Measurements from ENCODE around the gene SLC29A2.
A peak's percentile ranks its signal among the peaks of the same experiment; 100 is the strongest.

SLC29A2 gene

GRCh38 chr11:66347425-66348276 lies 23.9 kb downstream of the SLC29A2 start, which contains the start of gene B4GAT1:
TSS of gene B4GAT1 (minus strand) at chr11:66347629. CDS start at chr11:66347545, 84 bp downstream.
- Histone ChIP-seq H3K18ac (ENCODE audit: low read length) (peak within 1 kb of the TSS; percentile 100), H4K91ac (ENCODE audit: low read depth, low read length, poor library complexity) (peak within 1 kb of the TSS; percentile 72), H3K9ac (ENCODE audit: low read depth, low read length, poor library complexity) (peak within 1 kb of the TSS; percentile 100), H2AFZ (ENCODE audit: low read length) (peak within 1 kb of the TSS; percentile 93), H3K27me3 (ENCODE audit: control insufficient read depth in 3 of 3, insufficient read depth in 3 of 3, low read depth in 1 of 3, low read length in 3 of 3) (no peaks in the 10 kb centered on the region), H3K14ac (ENCODE audit: low read length) (peak within 1 kb of the TSS; percentile 100), H3K9me3 (replicated peaks in 1 of 2; ENCODE audit: control insufficient read depth in 2 of 2, insufficient read depth in 1 of 2, low read depth in 1 of 2, low read length in 2 of 2) (no peaks in the 10 kb centered on the region), H2BK5ac (ENCODE audit: low read length) (peak within 1 kb of the TSS; percentile 99), H3K4ac (ENCODE audit: low read length) (peak within 1 kb of the TSS; percentile 95), H3K27ac (replicated peaks; ENCODE audit: low read length) (peak within 1 kb of the TSS; percentile 97), H2BK120ac (ENCODE audit: low read depth, low read length) (no peak within 1 kb of the TSS), H2AK5ac (ENCODE audit: low read depth, low read length) (peak within 1 kb of the TSS; percentile 99), H3K23ac (ENCODE audit: low read depth, low read length, poor library complexity) (peak within 1 kb of the TSS; percentile 100), H3K79me1 (ENCODE audit: low read depth, low read length) (peaks cover 16% of the 10 kb centered on the region), H2BK15ac (ENCODE audit: low read length) (peak within 1 kb of the TSS; percentile 84), H2BK12ac (ENCODE audit: low read length) (peak within 1 kb of the TSS; percentile 73), H3K4me1 (ENCODE audit: control insufficient read depth in 2 of 2, insufficient read depth in 1 of 2, low read depth in 1 of 2, low read length in 2 of 2) (peaks cover 25% of the 10 kb centered on the region in 2 donors), H3K36me3 (replicated peaks in 1 of 2; ENCODE audit: control insufficient read depth in 2 of 2, insufficient read depth in 2 of 2, low read length in 2 of 2) (peaks cover 3 to 6% of the 10 kb centered on the region in 2 donors), H3K4me2 (ENCODE audit: insufficient read depth, low read length, poor library complexity, severe bottlenecking) (peak within 1 kb of the TSS; percentile 96), H4K8ac (ENCODE audit: low read depth, low read length) (peak within 1 kb of the TSS; percentile 82), H3K4me3 (ENCODE audit: low read length in 2 of 2) (peak within 1 kb of the TSS; percentile 97 to 99)
- WGBS, 2 donors (ENCODE audit: extremely low coverage in 2 of 2, insufficient read length in 2 of 2, insufficient replicate concordance in 1 of 2) = no CpG with 5 or more reads among the region's 101 CpGs
- peak; percentile 92 for DNase-seq (ENCODE audit: low spot score)

DNA sequence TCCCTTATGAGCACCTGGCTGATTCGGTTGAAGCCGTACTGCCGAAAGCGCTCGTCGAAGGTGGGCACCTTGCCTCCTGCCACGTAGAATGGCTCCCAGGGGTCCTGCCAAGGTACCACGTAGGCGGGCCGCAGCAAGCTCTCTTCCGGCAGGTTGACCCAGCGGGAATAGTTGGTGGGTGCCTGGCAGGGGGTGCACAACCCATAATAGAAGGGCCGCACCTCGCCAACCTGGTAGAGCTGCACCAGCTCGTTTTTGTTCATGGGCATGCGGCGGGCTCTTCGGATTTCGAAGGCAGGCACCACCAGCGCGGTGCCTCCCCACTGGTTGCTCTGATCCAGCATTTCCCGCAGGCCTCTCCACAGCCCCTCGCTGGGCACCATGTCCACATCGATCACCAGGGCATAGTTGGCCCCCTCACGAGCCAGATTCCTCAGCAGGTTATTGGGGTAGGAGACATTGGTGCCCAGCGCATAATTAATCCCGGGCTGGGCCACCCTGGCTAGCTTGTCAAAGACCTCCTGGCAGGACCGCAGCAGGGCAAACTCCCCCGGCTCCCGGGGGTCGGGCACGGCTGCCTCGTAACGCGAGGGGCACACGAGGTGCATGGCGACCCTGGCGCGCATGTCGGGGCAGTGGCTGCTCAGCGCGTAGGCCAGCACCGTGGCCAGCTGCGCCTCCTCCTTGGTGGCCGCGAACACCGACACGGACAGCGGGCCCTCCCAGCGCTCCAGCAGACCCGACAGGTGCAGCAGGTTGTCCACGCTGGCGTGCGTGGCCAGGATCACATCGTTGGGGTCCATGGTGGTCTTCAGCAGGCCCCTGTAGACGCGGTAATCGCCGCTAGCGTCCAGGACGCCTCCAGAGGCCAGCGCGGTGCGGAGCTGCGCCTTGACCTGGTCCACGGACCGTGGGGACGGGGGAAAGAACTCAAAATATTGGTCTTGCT lies 24.8 kb downstream of the SLC29A2 start:
- Histone ChIP-seq H2BK15ac (ENCODE audit: low read length) (peak overlapping the region; percentile 84), H3K4me3 (ENCODE audit: low read length in 2 of 2) (peak overlapping the region; percentile 97 to 99), H3K9ac (ENCODE audit: low read depth, low read length, poor library complexity) (peak overlapping the region; percentile 100), H4K8ac (ENCODE audit: low read depth, low read length) (peak overlapping the region; percentile 82), H4K91ac (ENCODE audit: low read depth, low read length, poor library complexity) (peak overlapping the region; percentile 30), H2AFZ (ENCODE audit: low read length) (peak overlapping the region; percentile 90), H3K23ac (ENCODE audit: low read depth, low read length, poor library complexity) (peak overlapping the region; percentile 100), H3K4ac (ENCODE audit: low read length) (peak overlapping the region; percentile 95), H3K9me3 (replicated peaks in 1 of 2; ENCODE audit: control insufficient read depth in 2 of 2, insufficient read depth in 1 of 2, low read depth in 1 of 2, low read length in 2 of 2) (peaks cover 0 to under 1% of the 10 kb centered on the region in 2 donors), H3K4me1 (ENCODE audit: control insufficient read depth in 2 of 2, insufficient read depth in 1 of 2, low read depth in 1 of 2, low read length in 2 of 2) (peaks cover 25% of the 10 kb centered on the region in 2 donors), H3K36me3 (replicated peaks in 1 of 2; ENCODE audit: control insufficient read depth in 2 of 2, insufficient read depth in 2 of 2, low read length in 2 of 2) (peaks cover 7 to 13% of the 10 kb centered on the region in 2 donors), H3K79me1 (ENCODE audit: low read depth, low read length) (peaks cover 16% of the 10 kb centered on the region), H2BK5ac (ENCODE audit: low read length) (peak overlapping the region; percentile 99), H3K14ac (ENCODE audit: low read length) (peak overlapping the region; percentile 100), H2BK12ac (ENCODE audit: low read length) (peak overlapping the region; percentile 73), H3K4me2 (ENCODE audit: insufficient read depth, low read length, poor library complexity, severe bottlenecking) (peak overlapping the region; percentile 96), H3K27me3 (ENCODE audit: control insufficient read depth in 3 of 3, insufficient read depth in 3 of 3, low read depth in 1 of 3, low read length in 3 of 3) (no peaks in the 10 kb centered on the region), H2AK5ac (ENCODE audit: low read depth, low read length) (peak overlapping the region; percentile 99), H2BK120ac (ENCODE audit: low read depth, low read length) (no peak overlapping the region), H3K27ac (replicated peaks; ENCODE audit: low read length) (peak overlapping the region; percentile 91), H3K18ac (ENCODE audit: low read length) (peak overlapping the region; percentile 100)
- DNase-seq (ENCODE audit: low spot score) = no peak
- no CpG with 5 or more reads among the region's 68 CpGs for WGBS, 2 donors (ENCODE audit: extremely low coverage in 2 of 2, insufficient read length in 2 of 2, insufficient replicate concordance in 1 of 2)

GRCh38 chr11:66345316-66345649 lies 26.3 kb downstream of the SLC29A2 start:
- H3K9ac ChIP-seq (ENCODE audit: low read depth, low read length, poor library complexity) = peak overlapping the region; percentile 75
- H3K18ac ChIP-seq (ENCODE audit: low read length) = no peak overlapping the region
- peak overlapping the region; percentile 56 for H3K27ac ChIP-seq (replicated peaks; ENCODE audit: low read length)
- H3K36me3 ChIP-seq (replicated peaks in 1 of 2; ENCODE audit: control insufficient read depth in 2 of 2, insufficient read depth in 2 of 2, low read length in 2 of 2) = peaks cover 20 to 28% of the 10 kb centered on the region in 2 donors
- DNase-seq (ENCODE audit: low spot score) = no peak
- no peak overlapping the region for H2AK5ac ChIP-seq (ENCODE audit: low read depth, low read length)
- H3K4ac ChIP-seq (ENCODE audit: low read length) = no peak overlapping the region
- no peak overlapping the region for H4K8ac ChIP-seq (ENCODE audit: low read depth, low read length)
- no peak overlapping the region for H4K91ac ChIP-seq (ENCODE audit: low read depth, low read length, poor library complexity)
- peak overlapping the region; percentile 69 to 97 for H3K4me3 ChIP-seq (ENCODE audit: low read length in 2 of 2)
- H3K4me2 ChIP-seq (ENCODE audit: insufficient read depth, low read length, poor library complexity, severe bottlenecking) = peak overlapping the region; percentile 64
- no peak overlapping the region for H2BK12ac ChIP-seq (ENCODE audit: low read length)
- H3K27me3 ChIP-seq (ENCODE audit: control insufficient read depth in 3 of 3, insufficient read depth in 3 of 3, low read depth in 1 of 3, low read length in 3 of 3) = no peaks in the 10 kb centered on the region
- peak overlapping the region; percentile 29 for H2BK5ac ChIP-seq (ENCODE audit: low read length)
- H3K4me1 ChIP-seq (ENCODE audit: control insufficient read depth in 2 of 2, insufficient read depth in 1 of 2, low read depth in 1 of 2, low read length in 2 of 2) = peaks cover 25% of the 10 kb centered on the region in 2 donors
- H2BK15ac ChIP-seq (ENCODE audit: low read length) = no peak overlapping the region
- peak overlapping the region; percentile 94 for H2AFZ ChIP-seq (ENCODE audit: low read length)
- peaks cover 0 to 3% of the 10 kb centered on the region in 2 donors for H3K9me3 ChIP-seq (replicated peaks in 1 of 2; ENCODE audit: control insufficient read depth in 2 of 2, insufficient read depth in 1 of 2, low read depth in 1 of 2, low read length in 2 of 2)
- no peak overlapping the region for H3K14ac ChIP-seq (ENCODE audit: low read length)
- H3K23ac ChIP-seq (ENCODE audit: low read depth, low read length, poor library complexity) = peak overlapping the region; percentile 92
- H2BK120ac ChIP-seq (ENCODE audit: low read depth, low read length) = no peak overlapping the region
- peaks cover 19% of the 10 kb centered on the region for H3K79me1 ChIP-seq (ENCODE audit: low read depth, low read length)
- WGBS, 2 donors (ENCODE audit: extremely low coverage in 2 of 2, insufficient read length in 2 of 2, insufficient replicate concordance in 1 of 2) = no CpG with 5 or more reads among the region's 7 CpGs

Data from neuronal stem cell (in vitro differentiated cells).